ENCODE data around the gene HMCN1.

Gene HMCN1

DNA sequence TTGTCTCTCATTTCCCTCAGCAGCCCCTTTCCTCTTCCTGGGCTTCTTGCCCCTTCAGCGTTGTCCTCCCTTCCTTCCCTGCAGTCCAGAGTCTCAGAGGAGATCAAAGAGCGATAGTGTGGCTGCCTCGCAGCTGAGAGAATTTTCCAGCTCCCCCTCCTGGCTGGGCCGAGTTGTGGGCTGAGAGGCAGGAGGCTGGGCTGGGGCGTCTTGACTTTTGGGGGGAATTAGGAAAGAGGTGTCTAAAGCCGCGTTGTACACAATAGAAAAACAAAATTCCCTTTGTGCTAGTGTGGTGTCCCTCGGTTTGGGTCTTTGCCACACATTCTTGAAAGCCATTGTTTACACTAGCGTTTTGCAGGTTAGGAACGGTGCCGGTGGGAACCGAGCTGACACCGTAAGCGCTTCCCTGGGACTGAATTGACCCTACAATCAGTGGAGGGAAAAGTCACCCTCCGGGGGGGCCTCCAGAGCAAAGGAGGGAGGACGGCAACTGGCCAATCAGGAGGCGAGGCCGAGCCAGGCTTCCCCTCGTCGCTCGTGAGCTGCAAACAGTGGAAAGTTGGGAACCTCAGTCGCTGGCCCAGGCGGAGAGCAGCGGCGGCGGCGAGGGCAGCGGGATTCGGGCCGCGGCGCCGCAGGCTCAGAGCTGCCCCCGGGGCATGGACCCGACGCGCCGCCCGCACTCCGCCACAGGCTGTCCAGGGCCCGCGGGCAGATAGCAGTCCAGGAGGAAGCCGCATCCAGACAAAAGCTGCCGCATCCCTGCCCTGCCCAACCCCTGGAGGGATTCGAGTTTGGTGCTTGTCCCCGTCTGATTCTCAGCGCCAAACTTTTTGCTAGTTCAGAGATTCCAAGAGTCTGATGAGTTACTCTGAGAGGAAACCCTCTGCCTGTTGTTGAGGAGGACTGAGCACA, at the start of gene HMCN1:
Gene HMCN1, plus strand, starts transcription at position 574 of the 918 bp plus-strand sequence. CDS start 389 bp downstream, outside the sequence.
- DNase-seq (ENCODE audit: low read depth), result no peak

DNA sequence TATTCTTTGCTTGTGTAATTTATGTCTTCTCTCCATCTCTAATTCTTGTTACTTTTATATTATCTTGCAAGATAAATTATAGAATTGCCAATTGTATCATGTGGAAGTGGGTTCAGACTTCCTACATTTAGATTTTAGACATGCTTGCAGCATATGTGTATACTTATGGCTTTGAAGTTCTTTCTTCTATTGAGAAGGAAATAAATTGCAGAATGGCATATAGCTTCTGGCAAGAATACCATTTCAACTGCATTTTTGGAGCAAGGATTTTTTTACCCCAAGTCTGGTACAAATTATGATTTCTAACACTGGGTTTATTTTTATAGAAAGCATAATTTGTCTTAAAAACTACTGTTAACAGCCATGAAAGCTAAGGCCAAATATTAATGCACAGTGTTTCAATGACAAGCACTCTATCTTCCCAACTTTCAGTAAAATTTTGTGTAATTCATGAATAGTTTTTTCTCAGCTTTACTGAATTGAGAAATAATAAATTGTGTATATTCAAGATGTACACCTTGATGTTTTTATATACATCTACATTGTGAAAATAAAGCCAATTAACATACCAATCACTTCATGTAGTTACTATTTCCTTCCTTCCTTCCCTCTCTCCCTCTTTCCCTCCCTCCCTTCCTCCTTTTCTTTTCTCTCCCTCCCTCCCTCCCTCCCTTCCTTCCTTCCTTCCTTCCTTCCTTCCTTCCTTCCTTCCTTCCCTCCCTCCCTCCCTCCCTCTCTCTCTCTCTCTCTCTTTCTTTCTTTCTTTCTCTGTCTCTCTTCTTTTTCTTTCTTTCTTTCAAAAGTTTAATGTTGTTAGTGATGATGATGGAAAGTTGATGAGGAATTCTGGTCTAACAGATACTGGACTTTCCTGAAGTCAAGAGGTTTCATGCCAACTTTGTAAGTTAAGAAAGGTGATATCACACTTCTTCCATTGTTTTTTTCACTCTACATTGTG, 47.1 kb upstream of the HMCN1 start:
- DNase-seq (ENCODE audit: low read depth), result no peak

DNA sequence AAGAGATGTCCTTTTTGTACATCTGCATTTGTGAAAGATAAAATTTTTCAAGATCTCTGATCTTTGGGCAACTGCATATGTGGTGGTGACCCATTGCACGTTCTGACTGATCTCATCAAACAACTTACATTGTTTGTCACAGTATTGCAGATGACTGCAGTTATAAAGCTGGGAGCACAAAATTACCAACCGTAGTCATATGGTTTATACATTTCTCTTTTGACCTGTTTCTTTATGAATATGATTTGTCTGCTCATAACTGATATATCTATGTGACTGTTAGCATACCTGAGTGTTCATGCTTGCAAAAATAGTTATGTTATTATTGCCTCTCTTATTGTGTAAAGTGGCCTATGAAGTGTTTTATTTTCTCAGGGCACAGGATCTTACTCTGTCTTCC, 43.7 kb upstream of the HMCN1 start:
- no peak for DNase-seq (ENCODE audit: low read depth)

DNA sequence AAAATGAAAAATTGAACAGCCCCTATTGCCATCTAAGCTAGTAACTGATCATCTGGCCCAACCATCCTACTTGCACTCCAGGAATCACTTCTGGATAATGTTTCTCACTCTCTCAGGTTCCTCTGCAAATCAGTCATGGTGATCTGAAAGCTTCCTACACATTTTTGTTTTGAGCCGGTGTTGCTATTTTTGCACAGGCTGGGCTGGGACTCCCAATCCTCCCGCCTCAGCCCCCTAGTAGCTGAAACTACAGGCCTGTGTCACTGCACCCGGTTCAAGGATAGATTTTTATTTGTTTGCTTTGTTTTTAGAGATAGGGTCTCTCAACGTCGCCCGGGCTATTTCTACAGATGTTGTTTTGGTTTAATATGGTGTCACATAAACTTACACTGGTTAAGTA, 40.5 kb upstream of the HMCN1 start:
- no peak for DNase-seq (ENCODE audit: low read depth)

DNA sequence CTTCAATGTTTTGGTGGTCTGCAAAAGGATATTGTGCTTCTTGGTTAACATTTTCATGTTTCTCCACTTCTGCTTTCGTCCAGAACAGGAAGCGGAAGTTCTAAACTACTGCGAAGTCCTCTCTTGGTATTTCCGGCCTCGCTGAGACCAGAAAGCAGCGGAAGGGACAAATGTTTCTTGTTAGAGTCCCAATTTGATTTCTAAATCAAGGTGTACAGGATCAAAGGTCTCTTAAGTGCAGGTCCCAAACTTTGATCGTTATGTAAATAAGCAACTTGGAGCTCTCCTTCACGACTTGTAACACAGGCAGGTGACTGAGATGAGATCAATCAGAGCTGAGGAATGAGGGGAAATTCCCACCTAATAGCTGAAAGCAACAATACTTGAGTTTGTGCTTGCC, 40.1 kb upstream of the HMCN1 start:
- DNase-seq (ENCODE audit: low read depth), result no peak

DNA sequence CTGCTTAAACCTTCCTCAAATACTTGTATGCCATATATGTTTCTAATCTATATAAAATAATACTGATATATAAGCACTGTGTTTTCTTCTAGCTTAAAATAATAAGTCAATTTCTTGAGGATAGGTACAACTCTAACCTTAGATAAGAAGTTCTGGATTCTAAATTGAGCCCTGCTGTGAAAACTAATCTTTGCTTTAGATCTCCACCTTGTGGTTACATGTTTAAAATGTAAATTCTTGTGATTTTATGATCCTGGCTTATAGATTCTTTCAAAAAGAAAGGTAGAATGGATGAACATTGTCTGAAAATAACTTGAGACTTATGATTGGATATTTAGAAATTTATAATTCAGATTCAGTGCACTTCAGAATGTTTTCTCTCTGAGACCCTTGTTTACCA, 38.9 kb upstream of the HMCN1 start:
- DNase-seq (ENCODE audit: low read depth), result no peak

GRCh38 chr1:185696422-185697150, 37.6 kb upstream of the HMCN1 start:
- no peak for DNase-seq (ENCODE audit: low read depth)

GRCh38 chr1:185699874-185700273, 34.3 kb upstream of the HMCN1 start:
- DNase-seq (ENCODE audit: low read depth), result no peak

GRCh38 chr1:185701650-185702049, 32.5 kb upstream of the HMCN1 start:
- no peak for DNase-seq (ENCODE audit: low read depth)

- DNase-seq (ENCODE audit: low read depth), result no peak
Observed at GRCh38 chr1:185704181-185704580, 30.0 kb upstream of the HMCN1 start.

DNA sequence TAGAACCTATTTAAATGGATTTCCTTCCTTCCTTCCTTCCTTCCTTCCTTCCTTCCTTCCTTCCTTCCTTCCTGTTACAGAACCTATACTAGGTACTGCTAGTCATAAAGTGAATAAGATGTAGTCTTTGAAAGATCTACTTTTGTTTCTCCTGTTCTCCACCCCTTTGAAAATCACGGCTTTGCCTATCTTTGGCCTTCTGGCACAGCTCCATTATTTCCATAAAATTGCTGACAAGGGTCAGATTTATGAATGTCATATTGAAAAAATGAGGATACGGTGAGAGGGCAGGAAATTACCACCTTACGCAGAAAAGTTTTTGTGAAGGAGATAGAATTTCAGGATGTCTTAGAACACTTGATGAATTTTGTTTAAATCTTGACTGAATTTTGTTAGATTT, 18.1 kb upstream of the HMCN1 start:
- no peak for DNase-seq (ENCODE audit: low read depth)

DNA sequence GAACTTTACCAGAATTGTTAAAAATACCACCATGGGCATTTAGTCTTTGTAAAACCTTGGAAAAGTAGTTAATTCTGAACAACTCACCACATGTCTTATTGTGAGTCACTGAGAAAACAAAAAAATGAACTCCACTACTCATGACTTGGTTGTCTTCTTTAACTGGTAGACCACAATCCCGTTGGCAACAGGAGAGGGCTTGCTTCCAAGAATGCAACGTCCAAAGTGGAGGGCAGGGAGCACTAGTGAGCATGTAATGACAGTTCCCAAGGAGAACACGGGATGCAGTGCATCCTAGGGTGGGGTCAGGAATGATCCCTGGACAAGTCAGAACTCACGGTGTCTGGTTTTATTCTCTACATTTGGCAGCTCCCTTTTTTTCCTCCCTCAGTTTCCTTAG, 15.2 kb upstream of the HMCN1 start:
- DNase-seq (ENCODE audit: low read depth), result peak; percentile 93

- DNase-seq (ENCODE audit: low read depth), result no peak
Observed at GRCh38 chr1:185720633-185721272, 13.4 kb upstream of the HMCN1 start.

- no peak for DNase-seq (ENCODE audit: low read depth)
Observed at GRCh38 chr1:185721553-185721952, 12.6 kb upstream of the HMCN1 start.

- DNase-seq (ENCODE audit: low read depth), result no peak
Observed at GRCh38 chr1:185722098-185722497, 12.1 kb upstream of the HMCN1 start.

- no peak for DNase-seq (ENCODE audit: low read depth)
Observed at GRCh38 chr1:185727726-185728125, 6.5 kb upstream of the HMCN1 start.

DNA sequence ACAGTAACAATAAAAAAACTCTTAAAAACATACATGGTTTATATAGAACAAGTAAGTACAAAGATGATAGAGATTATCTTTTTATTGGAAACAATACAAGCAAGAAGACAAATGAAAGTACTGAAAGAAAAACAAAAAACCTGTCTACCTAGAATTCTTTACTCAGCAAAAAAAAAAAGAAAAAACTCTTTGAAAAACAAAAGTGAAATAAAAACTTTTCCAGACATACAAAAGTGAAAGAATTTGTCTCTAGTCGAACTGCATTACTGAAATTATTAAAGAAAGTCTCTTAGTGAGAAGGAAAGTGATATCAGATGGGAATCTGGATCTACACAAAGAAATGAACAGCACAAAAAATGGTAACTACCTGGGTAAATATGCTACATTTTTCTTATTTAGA, 2.7 kb upstream of the HMCN1 start:
- DNase-seq (ENCODE audit: low read depth), result no peak

DNA sequence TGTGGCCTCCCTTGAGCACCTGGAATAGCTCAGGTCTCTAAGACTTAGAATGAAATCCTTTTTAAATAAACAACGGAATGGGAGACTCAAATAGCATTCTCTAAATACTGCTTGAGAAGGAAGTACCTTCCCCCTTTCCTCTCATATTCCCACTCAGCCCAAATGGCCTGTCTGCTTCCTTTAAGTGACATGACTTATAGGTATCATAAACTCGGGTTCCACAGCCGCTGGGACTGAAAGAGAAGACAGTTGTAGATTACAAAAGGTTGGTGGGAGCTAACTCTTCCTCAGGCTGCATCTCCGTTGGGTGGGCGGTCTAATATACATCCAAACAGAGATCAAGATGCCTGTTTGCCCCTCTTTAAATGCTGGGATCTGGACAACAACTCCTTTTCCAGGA, 1.2 kb upstream of the HMCN1 start:
- DNase-seq (ENCODE audit: low read depth), result no peak

DNA sequence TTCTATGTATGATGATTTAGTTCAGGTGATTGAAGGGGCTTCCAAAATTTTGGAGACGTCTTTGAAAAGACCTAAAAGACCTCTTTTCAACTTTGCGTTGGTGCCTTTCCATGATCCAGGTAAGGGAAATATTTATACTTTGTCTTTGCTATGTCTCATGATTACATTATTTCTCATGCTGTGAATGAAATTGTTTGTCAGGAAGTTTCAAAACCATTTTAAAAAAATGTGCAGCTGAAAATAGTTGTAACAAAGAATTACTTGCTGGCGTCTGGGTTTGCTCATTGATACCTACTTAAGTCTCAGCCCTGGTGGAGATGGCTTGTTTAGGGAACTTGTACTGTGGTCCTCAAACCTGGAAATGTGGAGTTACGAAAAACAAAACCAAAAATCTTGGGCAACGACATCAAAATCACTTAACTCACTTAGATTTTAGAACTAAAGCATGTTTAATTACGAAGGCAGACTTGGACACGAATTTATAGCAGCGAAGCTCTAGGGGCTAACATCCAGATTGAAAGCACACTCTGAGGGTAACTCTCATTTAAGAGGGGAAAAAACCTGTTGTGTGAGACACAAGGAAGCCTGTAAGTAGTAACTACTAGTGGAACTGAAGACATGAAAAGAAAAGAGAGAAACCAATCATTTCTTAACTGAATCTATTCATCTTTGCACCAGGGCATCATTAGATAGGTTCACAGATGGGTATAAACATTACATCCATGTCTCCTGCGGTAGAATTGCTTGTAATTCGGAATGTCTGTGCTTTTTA, 924 bp downstream of the HMCN1 start:
- no peak for DNase-seq (ENCODE audit: low read depth)

GRCh38 chr1:185735701-185736064, 1.5 kb downstream of the HMCN1 start:
- no peak for DNase-seq (ENCODE audit: low read depth)

DNA sequence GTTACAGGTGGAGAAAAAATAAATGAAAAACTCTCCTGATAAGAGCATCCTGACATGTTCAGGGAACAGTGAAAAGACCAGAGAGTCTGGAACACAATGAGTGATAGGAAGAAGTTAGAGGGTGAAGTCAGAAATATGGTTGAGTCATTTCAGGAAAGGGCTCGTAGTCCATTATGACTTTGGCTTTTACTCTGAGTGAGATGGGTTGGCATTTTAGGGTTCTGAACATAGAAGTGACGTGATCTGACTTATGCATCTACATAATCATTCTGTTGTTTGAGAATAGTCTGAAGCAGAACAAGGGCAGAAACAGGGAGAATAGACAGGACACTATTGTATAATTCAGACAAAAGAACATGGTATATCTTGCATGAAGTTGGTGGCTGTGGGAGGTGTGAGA, 5.8 kb downstream of the HMCN1 start:
- no peak for DNase-seq (ENCODE audit: low read depth)

Data from GM04503 (cell line).